ENCODE results near the gene TNIK. TPM values are rescaled to one million over a fixed set of nuclear protein-coding genes. Genes with fewer than 3 reads are reported as not detected.

Gene TNIK
- total and polyA plus RNA-seq, 4 donors: 3.7 to 9.8 (median 5.2) TPM

DNA sequence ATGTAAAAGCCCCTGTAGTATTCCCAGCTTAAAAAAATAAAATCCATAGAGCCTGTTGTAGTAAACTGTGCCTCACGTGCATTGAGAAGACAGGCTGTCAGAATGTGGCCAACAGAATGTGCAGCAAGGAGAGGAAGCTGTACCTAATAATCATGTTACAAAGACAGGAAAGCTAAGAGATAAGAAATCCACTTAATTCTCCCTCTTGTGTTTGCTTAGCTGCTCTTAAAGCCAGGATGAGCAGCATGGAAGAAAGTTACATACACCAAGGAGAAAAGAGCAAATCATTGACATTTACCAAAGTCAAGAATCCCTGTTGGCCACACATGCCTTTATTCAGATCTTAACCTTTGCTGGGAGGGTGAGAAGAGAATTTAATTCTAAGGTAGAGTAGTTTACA, 85.9 kb downstream of the TNIK start:
- Histone ChIP-seq H3K4me3 (ENCODE audit: low read depth in 1 of 3, low read length in 3 of 3) (no peak overlapping the region), H3K27me3 (ENCODE audit: control insufficient read depth in 4 of 4, insufficient read depth in 4 of 4, low read length in 3 of 4) (no peaks in the 10 kb centered on the region), H3K27ac (ENCODE audit: low read depth in 1 of 2, low read length in 2 of 2) (no peak overlapping the region), H3K36me3 (ENCODE audit: control insufficient read depth in 4 of 4, insufficient read depth in 3 of 4, low read depth in 1 of 4, low read length in 3 of 4) (no peaks in the 10 kb centered on the region), H3K4me1 (ENCODE audit: control insufficient read depth in 4 of 4, insufficient read depth in 4 of 4, low read length in 3 of 4) (peaks cover 5 to 12% (median 7%) of the 10 kb centered on the region in 4 donors), H3K9ac (ENCODE audit: low read depth in 1 of 2, low read length in 2 of 2) (no peak overlapping the region), H3K9me3 (ENCODE audit: control insufficient read depth in 4 of 4, low read length in 3 of 4) (no peaks in the 10 kb centered on the region)
- TF ChIP-seq, protein P1, sequence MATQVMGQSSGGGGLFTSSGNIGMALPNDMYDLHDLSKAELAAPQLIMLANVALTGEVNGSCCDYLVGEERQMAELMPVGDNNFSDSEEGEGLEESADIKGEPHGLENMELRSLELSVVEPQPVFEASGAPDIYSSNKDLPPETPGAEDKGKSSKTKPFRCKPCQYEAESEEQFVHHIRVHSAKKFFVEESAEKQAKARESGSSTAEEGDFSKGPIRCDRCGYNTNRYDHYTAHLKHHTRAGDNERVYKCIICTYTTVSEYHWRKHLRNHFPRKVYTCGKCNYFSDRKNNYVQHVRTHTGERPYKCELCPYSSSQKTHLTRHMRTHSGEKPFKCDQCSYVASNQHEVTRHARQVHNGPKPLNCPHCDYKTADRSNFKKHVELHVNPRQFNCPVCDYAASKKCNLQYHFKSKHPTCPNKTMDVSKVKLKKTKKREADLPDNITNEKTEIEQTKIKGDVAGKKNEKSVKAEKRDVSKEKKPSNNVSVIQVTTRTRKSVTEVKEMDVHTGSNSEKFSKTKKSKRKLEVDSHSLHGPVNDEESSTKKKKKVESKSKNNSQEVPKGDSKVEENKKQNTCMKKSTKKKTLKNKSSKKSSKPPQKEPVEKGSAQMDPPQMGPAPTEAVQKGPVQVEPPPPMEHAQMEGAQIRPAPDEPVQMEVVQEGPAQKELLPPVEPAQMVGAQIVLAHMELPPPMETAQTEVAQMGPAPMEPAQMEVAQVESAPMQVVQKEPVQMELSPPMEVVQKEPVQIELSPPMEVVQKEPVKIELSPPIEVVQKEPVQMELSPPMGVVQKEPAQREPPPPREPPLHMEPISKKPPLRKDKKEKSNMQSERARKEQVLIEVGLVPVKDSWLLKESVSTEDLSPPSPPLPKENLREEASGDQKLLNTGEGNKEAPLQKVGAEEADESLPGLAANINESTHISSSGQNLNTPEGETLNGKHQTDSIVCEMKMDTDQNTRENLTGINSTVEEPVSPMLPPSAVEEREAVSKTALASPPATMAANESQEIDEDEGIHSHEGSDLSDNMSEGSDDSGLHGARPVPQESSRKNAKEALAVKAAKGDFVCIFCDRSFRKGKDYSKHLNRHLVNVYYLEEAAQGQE (IDR thresholded peaks at IDR 0.05): no peak
- TF ChIP-seq YY1 (IDR thresholded peaks at IDR 0.05) (no peak), JUND (IDR thresholded peaks at IDR 0.05) (no peak), CTCF (IDR thresholded peaks at IDR 0.05; ENCODE audit: low read depth, low read length, missing input control) (no peak), FOXA1 (IDR thresholded peaks at IDR 0.05) (no peak), TAF1 (conservative IDR thresholded peaks at IDR 0.05) (no peak), RXRA (IDR thresholded peaks at IDR 0.05) (no peak), SP1 (IDR thresholded peaks at IDR 0.05) (no peak), NR2F2 (IDR thresholded peaks at IDR 0.05) (no peak), GABPA (IDR thresholded peaks at IDR 0.05 in 1 of 2, conservative IDR thresholded peaks at IDR 0.05 in 1 of 2) (no peak), EGR1 (IDR thresholded peaks at IDR 0.05; ENCODE audit: low read depth in 2 of 2) (no peak), FOXA2 (IDR thresholded peaks at IDR 0.05) (no peak)
- TF ChIP-seq, protein P2, sequence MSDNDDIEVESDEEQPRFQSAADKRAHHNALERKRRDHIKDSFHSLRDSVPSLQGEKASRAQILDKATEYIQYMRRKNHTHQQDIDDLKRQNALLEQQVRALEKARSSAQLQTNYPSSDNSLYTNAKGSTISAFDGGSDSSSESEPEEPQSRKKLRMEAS (IDR thresholded peaks at IDR 0.05): no peak
- DNase-seq (ENCODE audit: low spot score): no peak
- WGBS: 84% methylated on average over 1 of the region's 1 CpG

- H3K4me1 ChIP-seq (ENCODE audit: control insufficient read depth in 4 of 4, insufficient read depth in 4 of 4, low read length in 3 of 4): peaks cover 5 to 12% (median 7%) of the 10 kb centered on the region in 4 donors
- H3K36me3 ChIP-seq (ENCODE audit: control insufficient read depth in 4 of 4, insufficient read depth in 3 of 4, low read depth in 1 of 4, low read length in 3 of 4): no peaks in the 10 kb centered on the region
- 91% methylated on average over 2 of the region's 2 CpGs for WGBS
- no peak overlapping the region for H3K9ac ChIP-seq (ENCODE audit: low read depth in 1 of 2, low read length in 2 of 2)
- H3K4me3 ChIP-seq (ENCODE audit: low read depth in 1 of 3, low read length in 3 of 3): no peak overlapping the region
- no peaks in the 10 kb centered on the region for H3K27me3 ChIP-seq (ENCODE audit: control insufficient read depth in 4 of 4, insufficient read depth in 4 of 4, low read length in 3 of 4)
- H3K9me3 ChIP-seq (ENCODE audit: control insufficient read depth in 4 of 4, low read length in 3 of 4): no peaks in the 10 kb centered on the region
- no peak for DNase-seq (ENCODE audit: low spot score)
- TF ChIP-seq TAF1 (conservative IDR thresholded peaks at IDR 0.05) (no peak), CTCF (IDR thresholded peaks at IDR 0.05; ENCODE audit: low read depth, low read length, missing input control) (no peak), ATF3 (IDR thresholded peaks at IDR 0.05) (no peak), EGR1 (IDR thresholded peaks at IDR 0.05; ENCODE audit: low read depth in 2 of 2) (no peak), RAD21 (IDR thresholded peaks at IDR 0.05) (no peak), RXRA (IDR thresholded peaks at IDR 0.05) (no peak), HNF4G (IDR thresholded peaks at IDR 0.05) (no peak), NR2F2 (IDR thresholded peaks at IDR 0.05) (no peak), SP1 (IDR thresholded peaks at IDR 0.05) (no peak), JUND (IDR thresholded peaks at IDR 0.05) (no peak), YY1 (IDR thresholded peaks at IDR 0.05) (no peak), FOXA1 (IDR thresholded peaks at IDR 0.05) (no peak), FOXA2 (IDR thresholded peaks at IDR 0.05) (no peak)
- TF ChIP-seq, protein P2 (IDR thresholded peaks at IDR 0.05): no peak
- no peak overlapping the region for H3K27ac ChIP-seq (ENCODE audit: low read depth in 1 of 2, low read length in 2 of 2)
These were observed 86.5 kb downstream of the TNIK start for GRCh38 chr3:171373711-171374110.
